Upper lobe of right lung (tissue), 1 donor: ENCODE results near the gene ARL1. TPM values are rescaled to one million over a fixed set of nuclear protein-coding genes. Genes with fewer than 3 reads are reported as not detected.

Experiments used
- ATAC-seq: fragments of 200-7000 bp; cut with Tn5 transposase; one replicate; pipeline ENCODE4 v1.9.1; 2020; ENCODE audit warnings: mild to moderate bottlenecking, moderate library complexity
- DNase-seq: peaks from one replicate; pipeline ENCODE4 v3.0.0-alpha.2; 2020
- H3K27ac ChIP-seq: fragments of 200-600 bp; one replicate; pipeline ENCODE4 v1.8.0; 2022
- H3K27me3 ChIP-seq: fragments of 200-600 bp; one replicate; pipeline ENCODE4 v1.8.0; 2022; ENCODE audit warnings: mild to moderate bottlenecking
- H3K36me3 ChIP-seq: fragments of 200-600 bp; one replicate; pipeline ENCODE4 v1.8.0; 2022
- H3K4me1 ChIP-seq: fragments of 200-600 bp; one replicate; pipeline ENCODE4 v1.8.0; 2022
- H3K4me3 ChIP-seq: fragments of 200-600 bp; one replicate; pipeline ENCODE4 v1.8.0; 2022; ENCODE audit warnings: mild to moderate bottlenecking
- H3K9me3 ChIP-seq: fragments of 200-600 bp; one replicate; pipeline ENCODE4 v1.8.0; 2022
- intact Hi-C: fragments of 100-400 bp; cut with DNase I; formaldehyde crosslinking; loops from one replicate; pipeline ENCODE4 v1.11.0; 2022
- long read RNA-seq: library from polyadenylated mRNA; unstranded; transcript quantifications from one replicate; pipeline ENCODE4 v2.0.0, GENCODE V29; 2021
- total RNA-seq: library from RNA; stranded (reverse); fragmentation: NEBNext Ultra II Directional; extraction: Animal tissue kit (Norgen Biotek cat#: 25700); gene quantifications from one replicate; pipeline ENCODE4 v1.2.1, GENCODE V29; 2021
- TF ChIP-seq, protein P1 (sequence below): fragments of 200-600 bp; IDR thresholded peaks from one replicate; pipeline ENCODE4 v1.8.0; 2022; ENCODE audit warnings: antibody characterized with exemption
- donor health status: DM: no; HTN: yes; CAD: no; lungs with severe emphysema.

Gene ARL1
- total RNA-seq: 78.9 TPM
- long read RNA-seq, transcript ARL1-201 (6 exons, 3,241 nt): major isoform, 99 of 103 reads
- long read RNA-seq, partial matches to known transcripts: 0 of 103 reads
- long read RNA-seq, other reads (novel, unspliced or antisense): 2 of 103 reads

DNA sequence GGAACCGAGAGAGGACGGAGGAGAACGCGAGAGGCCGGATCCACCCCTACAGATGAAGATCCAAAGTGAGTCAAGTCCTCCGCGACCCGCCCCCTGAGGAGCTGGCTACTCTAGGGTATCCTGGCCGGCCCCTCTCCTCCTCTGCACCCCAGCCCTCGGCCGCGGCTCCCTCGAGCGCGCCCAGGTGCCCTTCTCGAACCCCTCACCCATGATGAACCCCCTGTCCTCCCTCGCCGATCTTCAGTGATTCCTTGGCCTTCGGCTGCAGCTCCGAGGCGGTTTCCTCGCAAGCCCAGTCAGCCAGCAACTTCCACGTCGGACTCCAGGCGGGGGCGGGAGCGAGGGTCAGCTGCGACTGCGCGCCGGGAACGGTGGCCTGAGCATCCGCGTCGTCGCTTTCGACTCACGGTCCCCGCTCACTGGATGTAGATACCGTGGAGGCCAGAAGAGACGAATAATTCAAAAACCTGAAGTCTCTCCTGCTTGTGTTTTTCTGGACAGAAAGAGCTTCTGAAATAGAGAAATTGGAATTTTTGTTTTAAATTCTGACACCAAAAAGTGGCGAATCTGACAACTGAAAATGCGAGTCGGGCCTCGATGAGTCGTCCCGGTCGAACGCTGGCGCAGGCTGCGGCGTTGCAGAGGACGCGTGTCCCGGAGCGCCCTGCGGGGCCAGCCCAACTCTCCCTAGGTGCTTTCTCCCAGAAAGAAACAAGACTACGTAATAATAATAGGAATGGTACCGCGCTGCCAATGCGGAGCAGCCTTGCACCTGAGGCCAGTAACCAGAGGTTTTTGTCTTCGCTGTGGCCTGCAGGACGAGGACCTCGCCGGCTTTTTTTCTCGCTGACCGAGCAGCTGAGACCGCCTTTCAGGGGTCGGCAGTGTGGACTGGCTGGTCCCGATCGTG lies at the start of gene ARL1:
ARL1 (minus strand) TSS at position 337 of the 910 bp plus-strand sequence; CDS start at position 210, 127 bp downstream.
- peaks cover 10% of the 10 kb centered on the region for H3K36me3 ChIP-seq
- H3K9me3 ChIP-seq: no peaks in the 10 kb centered on the region
- DNase-seq (peak; percentile 95), ATAC-seq (peak; percentile 97)
- peaks cover 25% of the 10 kb centered on the region for H3K4me1 ChIP-seq
- peak within 1 kb of the TSS; percentile 78 for H3K4me3 ChIP-seq
- TF ChIP-seq, protein P1, sequence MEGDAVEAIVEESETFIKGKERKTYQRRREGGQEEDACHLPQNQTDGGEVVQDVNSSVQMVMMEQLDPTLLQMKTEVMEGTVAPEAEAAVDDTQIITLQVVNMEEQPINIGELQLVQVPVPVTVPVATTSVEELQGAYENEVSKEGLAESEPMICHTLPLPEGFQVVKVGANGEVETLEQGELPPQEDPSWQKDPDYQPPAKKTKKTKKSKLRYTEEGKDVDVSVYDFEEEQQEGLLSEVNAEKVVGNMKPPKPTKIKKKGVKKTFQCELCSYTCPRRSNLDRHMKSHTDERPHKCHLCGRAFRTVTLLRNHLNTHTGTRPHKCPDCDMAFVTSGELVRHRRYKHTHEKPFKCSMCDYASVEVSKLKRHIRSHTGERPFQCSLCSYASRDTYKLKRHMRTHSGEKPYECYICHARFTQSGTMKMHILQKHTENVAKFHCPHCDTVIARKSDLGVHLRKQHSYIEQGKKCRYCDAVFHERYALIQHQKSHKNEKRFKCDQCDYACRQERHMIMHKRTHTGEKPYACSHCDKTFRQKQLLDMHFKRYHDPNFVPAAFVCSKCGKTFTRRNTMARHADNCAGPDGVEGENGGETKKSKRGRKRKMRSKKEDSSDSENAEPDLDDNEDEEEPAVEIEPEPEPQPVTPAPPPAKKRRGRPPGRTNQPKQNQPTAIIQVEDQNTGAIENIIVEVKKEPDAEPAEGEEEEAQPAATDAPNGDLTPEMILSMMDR: peak; percentile 12
- H3K27me3 ChIP-seq: no peaks in the 10 kb centered on the region
- peak within 1 kb of the TSS; percentile 99 for H3K27ac ChIP-seq
- intact Hi-C loops: no loop called here

DNA sequence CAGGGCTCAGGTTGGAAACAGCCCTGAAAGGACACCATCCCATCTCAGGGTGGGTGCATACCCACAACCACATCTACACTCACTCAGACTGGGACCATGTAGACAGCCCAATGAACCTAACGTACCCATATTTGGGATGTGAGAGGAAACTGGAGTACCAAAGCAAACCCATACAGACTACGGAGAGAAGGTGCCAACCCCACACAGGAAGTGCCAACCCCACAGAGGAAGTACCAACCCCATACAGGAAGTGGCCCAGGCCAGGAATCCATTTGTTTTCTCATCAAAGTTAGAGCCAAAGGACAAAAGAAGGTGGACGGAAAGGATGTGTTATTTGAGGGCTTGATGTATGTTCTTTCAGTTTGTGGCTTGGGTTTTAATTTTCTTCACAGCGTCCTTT lies 48.1 kb upstream of the ARL1 start:
- intact Hi-C loops: no loop called here

DNA sequence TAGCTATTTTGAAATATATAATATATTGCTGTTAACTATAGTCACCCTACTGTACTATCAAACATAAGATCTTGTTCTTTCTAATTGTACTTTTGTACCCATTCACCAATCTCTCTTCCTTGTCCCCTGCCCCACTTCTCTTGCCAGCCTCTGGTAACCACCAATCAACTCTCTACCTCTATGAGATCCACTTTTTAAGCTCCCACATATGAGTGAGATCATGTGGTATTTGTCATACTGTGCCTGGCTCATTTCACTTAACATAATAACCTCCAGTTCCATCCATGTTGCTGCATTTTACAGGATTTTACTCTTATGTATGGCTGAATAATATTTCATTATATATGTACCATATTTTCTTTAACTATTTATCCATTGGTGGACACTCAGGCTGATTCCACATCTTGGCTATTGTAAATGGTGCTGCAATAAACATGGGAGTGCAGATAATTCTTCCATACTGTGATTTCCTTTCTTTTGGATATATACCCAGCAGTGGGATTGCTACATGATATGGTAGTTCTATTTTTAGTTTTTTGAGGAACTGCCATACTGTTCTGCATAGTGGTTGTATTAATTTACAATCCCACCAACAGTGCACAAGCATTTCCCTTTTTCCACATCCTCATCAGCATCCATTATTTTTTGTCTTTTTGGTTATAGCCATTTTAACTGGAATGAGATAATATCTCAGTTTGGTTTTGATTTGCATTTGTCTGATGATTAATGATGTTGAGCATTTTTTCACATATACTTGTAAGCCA lies 34.1 kb upstream of the ARL1 start:
- no peak for ATAC-seq
- TF ChIP-seq, protein P1: no peak
- no peaks in the 10 kb centered on the region for H3K4me1 ChIP-seq
- no peak for DNase-seq
- H3K36me3 ChIP-seq: no peaks in the 10 kb centered on the region
- H3K27ac ChIP-seq: no peak overlapping the region
- intact Hi-C loops: no loop called here
- no peak overlapping the region for H3K4me3 ChIP-seq
- H3K9me3 ChIP-seq: no peaks in the 10 kb centered on the region
- no peaks in the 10 kb centered on the region for H3K27me3 ChIP-seq

More for the DNA sequence above, 48.1 kb upstream of the ARL1 start:
- no peak for DNase-seq
- TF ChIP-seq, protein P1: no peak
- no peaks in the 10 kb centered on the region for H3K4me1 ChIP-seq
- ATAC-seq: peak; percentile 21
- no peak overlapping the region for H3K27ac ChIP-seq
- H3K4me3 ChIP-seq: no peak overlapping the region
- no peaks in the 10 kb centered on the region for H3K27me3 ChIP-seq
- no peaks in the 10 kb centered on the region for H3K36me3 ChIP-seq
- H3K9me3 ChIP-seq: no peaks in the 10 kb centered on the region

DNA sequence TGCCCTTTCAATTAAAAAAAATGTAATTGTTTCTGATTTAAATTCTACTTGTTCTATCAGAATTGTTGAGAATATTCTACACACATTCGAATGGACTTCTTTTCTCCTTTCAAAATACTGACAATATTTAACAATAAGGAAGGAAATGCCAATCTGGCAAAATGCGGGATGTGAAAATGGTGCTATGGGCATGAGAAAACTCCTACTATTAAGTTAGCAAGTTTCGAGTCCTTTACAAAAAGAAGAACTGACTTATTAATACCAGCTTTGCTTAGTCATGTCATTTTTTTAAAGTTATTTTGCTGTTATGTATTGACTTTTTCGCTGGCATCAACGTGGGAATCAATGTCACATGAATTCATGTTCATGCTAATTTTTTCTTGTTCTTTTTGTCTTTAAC lies 31.7 kb upstream of the ARL1 start:
- Histone ChIP-seq H3K27me3 (no peaks in the 10 kb centered on the region), H3K36me3 (no peaks in the 10 kb centered on the region), H3K27ac (no peak overlapping the region), H3K4me1 (no peaks in the 10 kb centered on the region), H3K4me3 (no peak overlapping the region), H3K9me3 (no peaks in the 10 kb centered on the region)
- intact Hi-C loops: no loop called here
- DNase-seq (no peak), ATAC-seq (no peak)
- TF ChIP-seq, protein P1: no peak

DNA sequence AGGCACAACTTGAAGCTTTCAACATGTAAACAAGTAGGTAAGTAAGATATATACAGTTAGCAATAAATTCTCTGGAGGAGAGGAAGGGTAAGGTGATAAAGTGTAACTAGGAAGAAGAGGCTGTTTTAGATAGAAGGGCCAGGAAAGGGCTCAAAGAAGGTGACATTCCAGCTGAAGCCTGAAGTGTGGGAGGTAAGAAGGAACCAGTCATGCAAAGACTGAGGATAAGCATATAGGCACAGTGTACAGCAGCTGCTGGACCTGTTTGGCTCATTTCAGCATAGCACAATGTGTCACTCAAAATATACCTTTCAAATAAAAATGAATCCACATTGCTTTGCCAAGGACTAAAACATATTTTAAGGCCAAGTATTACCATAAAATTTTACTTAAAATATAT lies 28.6 kb upstream of the ARL1 start:
- DNase-seq (no peak), ATAC-seq (no peak)
- Histone ChIP-seq H3K27ac (no peak overlapping the region), H3K4me1 (no peaks in the 10 kb centered on the region), H3K36me3 (no peaks in the 10 kb centered on the region), H3K4me3 (no peak overlapping the region), H3K27me3 (no peaks in the 10 kb centered on the region), H3K9me3 (no peaks in the 10 kb centered on the region)
- TF ChIP-seq, protein P1: no peak
- intact Hi-C loops: no loop called here
